ENCODE measurements around the gene SMCO3.

SMCO3 gene

GRCh38 chr12:14770496-14771461 is 43.2 kb downstream of the SMCO3 start:
- TF ChIP-seq CTCF (conservative IDR thresholded peaks at IDR 0.05) = no peak

GRCh38 chr12:14769969-14770495 is 44.0 kb downstream of the SMCO3 start:
- TF ChIP-seq CTCF (conservative IDR thresholded peaks at IDR 0.05) = peak; percentile 89
- H3K27ac ChIP-seq = peak overlapping the region; percentile 95

More at GRCh38 chr12:14770496-14771461, 43.2 kb downstream of the SMCO3 start:
- H3K27ac ChIP-seq = peak overlapping the region; percentile 95

- no peak for TF ChIP-seq CTCF (conservative IDR thresholded peaks at IDR 0.05)
- peak overlapping the region; percentile 95 for H3K27ac ChIP-seq
These were observed 44.5 kb downstream of the SMCO3 start for GRCh38 chr12:14769466-14769968.

GRCh38 chr12:14768823-14769405 is 45.1 kb downstream of the SMCO3 start:
- peak overlapping the region; percentile 95 for H3K27ac ChIP-seq
- no peak for TF ChIP-seq CTCF (conservative IDR thresholded peaks at IDR 0.05)

- TF ChIP-seq CTCF (conservative IDR thresholded peaks at IDR 0.05) = no peak
- H3K27ac ChIP-seq = peak overlapping the region; percentile 95; the same call in 1 of the 2 replicates
These were observed 46.4 kb downstream of the SMCO3 start for GRCh38 chr12:14767617-14768016.

GRCh38 chr12:14766649-14767215 is 47.2 kb downstream of the SMCO3 start:
- TF ChIP-seq CTCF (conservative IDR thresholded peaks at IDR 0.05) = no peak

GRCh38 chr12:14766020-14766419 is 48.0 kb downstream of the SMCO3 start:
- peak overlapping the region; percentile 95; the same call in 1 of the 2 replicates for H3K27ac ChIP-seq

More at GRCh38 chr12:14766649-14767215, 47.2 kb downstream of the SMCO3 start:
- H3K27ac ChIP-seq = peak overlapping the region; percentile 95; the same call in 1 of the 2 replicates
